Adrenal gland (tissue), 12 donors: ENCODE data around the gene AFTPH. TPM values are rescaled to one million over a fixed set of nuclear protein-coding genes. Genes with fewer than 3 reads are reported as not detected.

Experiments
- DNase-seq, 7 donors: peaks; one replicate each; pipeline ENCODE4 v3.0.0-alpha.2; 2019 to 2020
- H3K27ac ChIP-seq, 5 donors: fragments of 200-600 bp; sonication (generic) in 4 of 5; 1 replicate in 3 of 5; 2 replicates in 2 of 5; pipeline versions ENCODE4 v1.5.1 to v1.8.0; 2016 to 2020; ENCODE audit warnings: mild to moderate bottlenecking in 1 of 5
- H3K27me3 ChIP-seq: fragments of 200-600 bp; 2 replicates; pipeline ENCODE4 v1.8.0; 2021
- H3K36me3 ChIP-seq, 2 donors: fragments of 200-600 bp; replicated peaks in 1 of 2; 1 replicate in 1 of 2; 2 replicates in 1 of 2; pipeline versions ENCODE4 v1.5.1 to v1.8.0; 2018 to 2022
- H3K4me1 ChIP-seq, 2 donors: fragments of 200-600 bp; replicated peaks in 1 of 2; 1 replicate in 1 of 2; 2 replicates in 1 of 2; pipeline versions ENCODE4 v1.5.1 to v1.8.0; 2018 to 2021
- H3K4me3 ChIP-seq, 4 donors: fragments of 200-600 bp; sonication (generic) in 3 of 4; one replicate each; pipeline ENCODE4 v1.5.1; 2016 to 2018
- H3K9me3 ChIP-seq, 3 donors: fragments of 200-600 bp; sonication (generic) in 1 of 3; replicated peaks in 1 of 3; 1 replicate in 2 of 3; 2 replicates in 1 of 3; pipeline versions ENCODE4 v1.5.1 to v1.8.0; 2016 to 2021
- CTCF ChIP-seq, 6 experiments: fragments of 450-650 bp in 4 of 6; fragments of 200-600 bp in 2 of 6; sonication (generic) in 1 of 6; IDR thresholded peaks; 1 replicate in 5 of 6; 2 replicates in 1 of 6; pipeline versions ENCODE4 v1.5.1 to v1.8.0; 2016 to 2021; ENCODE audit warnings: antibody characterized with exemption in 6 of 6, mild to moderate bottlenecking in 2 of 6, moderate library complexity in 1 of 6
- POLR2A ChIP-seq, 2 donors: fragments of 450-650 bp; IDR thresholded peaks; one replicate each; pipeline ENCODE4 v1.6.1; 2017; ENCODE audit warnings: antibody characterized with exemption in 2 of 2, mild to moderate bottlenecking in 2 of 2, moderate library complexity in 1 of 2
- WGBS, 4 donors: extraction: QIAGEN DNeasy Blood & Tissue Kit in 2 of 4; methylation state at CpG; one replicate each; pipeline versions ENCODE4 v1.1.5 to v1.1.7; 2013 to 2017; 5-methylcytosine and 5-hydroxymethylcytosine counted together
- intact Hi-C, 2 donors: fragments of 100-400 bp; cut with DNase I; formaldehyde crosslinking; loops; one replicate each; pipeline versions ENCODE4 v1.14.1 to v1.15.0; 2022 to 2023
- polyA plus RNA-seq, 3 donors: library from polyadenylated mRNA; stranded (reverse); fragments of 200-250 nt in 2 of 3; fragments of 350-450 nt in 1 of 3; fragmentation: Illumina TruSeq in 1 of 3; extraction: RNeasy Lipid Tissue Mini Kit (QIAGEN cat#74804) in 1 of 3; gene quantifications; one replicate each; pipeline ENCODE4 v1.2.3, GENCODE V29; 2013 to 2014
- total RNA-seq, 9 donors: library from RNA; depleted of rRNA in 4 of 9; stranded (reverse); fragments of >200 nt in 4 of 9; fragments of 120-200 nt in 1 of 9; fragmentation: NEBNext Ultra II Directional in 1 of 9; extraction: Animal tissue kit (Norgen Biotek cat#: 25700) in 1 of 9; gene quantifications; one replicate each; pipeline versions ENCODE4 v1.1.0 to v1.2.4, GENCODE V29; 2013 to 2023
- donor health status: healthy with polysubstance abuse.
- donor health status: Bipolar disorder and iron deficiency.
- donor health status: DM: yes; HTN: yes; CAD: no.
- donor health status: DM: no; HTN: no; CAD: no.
- donor health status: DM: no; HTN: no; CAD: no.
- donor health status: DM: yes; HTN: yes; CAD: no.

The AFTPH gene
- total and polyA plus RNA-seq, 12 donors = 25.7 to 58.5 (median 36.1) TPM

GRCh38 chr2:64582774-64583340 is 58.7 kb downstream of the AFTPH start:
- no peak for DNase-seq
- no peaks in the 10 kb centered on the region for H3K27me3 ChIP-seq
- peaks cover 0 to 10% of the 10 kb centered on the region in 2 donors for H3K4me1 ChIP-seq
- H3K9me3 ChIP-seq = no peaks in the 10 kb centered on the region
- no peak overlapping the region for H3K27ac ChIP-seq
- no peak overlapping the region for H3K4me3 ChIP-seq
- 84 to 88% (median 86%) methylated on average over 5 of the region's 5 CpGs for WGBS, 4 donors
- TF ChIP-seq CTCF (IDR thresholded peaks at IDR 0.05) (no peak), POLR2A (IDR thresholded peaks at IDR 0.05) (no peak)
- peaks cover 0 to 7% of the 10 kb centered on the region in 2 donors for H3K36me3 ChIP-seq
- intact Hi-C loops = no loop called here

GRCh38 chr2:64586054-64586453 is 61.9 kb downstream of the AFTPH start:
- H3K9me3 ChIP-seq = no peaks in the 10 kb centered on the region
- H3K27ac ChIP-seq = no peak overlapping the region
- intact Hi-C loops = loop anchor here in 1 of 2 donors (5.0 kb wide), 1 partner anchor 281 kb away; no protein-coding TSS in a partner anchor
- peaks cover 0 to 10% of the 10 kb centered on the region in 2 donors for H3K4me1 ChIP-seq
- WGBS, 4 donors = 88 to 94% (median 92%) methylated on average over 4 of the region's 4 CpGs
- H3K27me3 ChIP-seq = no peaks in the 10 kb centered on the region
- H3K4me3 ChIP-seq = no peak overlapping the region
- TF ChIP-seq CTCF (IDR thresholded peaks at IDR 0.05) (no peak), POLR2A (IDR thresholded peaks at IDR 0.05) (no peak)
- no peak for DNase-seq
- peaks cover 0 to 7% of the 10 kb centered on the region in 2 donors for H3K36me3 ChIP-seq

GRCh38 chr2:64586883-64587481 is 62.9 kb downstream of the AFTPH start:
- peak; percentile 35 to 81 (median 69) for TF ChIP-seq CTCF (IDR thresholded peaks at IDR 0.05)
- no peak for TF ChIP-seq POLR2A (IDR thresholded peaks at IDR 0.05)
- no peak for DNase-seq
- no peaks in the 10 kb centered on the region for H3K27me3 ChIP-seq
- no peak overlapping the region for H3K27ac ChIP-seq
- no peak overlapping the region for H3K4me3 ChIP-seq
- peaks cover 0 to 10% of the 10 kb centered on the region in 2 donors for H3K4me1 ChIP-seq
- no peaks in the 10 kb centered on the region for H3K9me3 ChIP-seq
- 34 to 41% (median 39%) methylated on average over 6 of the region's 6 CpGs for WGBS, 4 donors
- intact Hi-C loops = loop anchor here in 1 of 2 donors (5.0 kb wide), 1 partner anchor 280 kb away; no protein-coding TSS in a partner anchor
- peaks cover 0 to 13% of the 10 kb centered on the region in 2 donors for H3K36me3 ChIP-seq

DNA sequence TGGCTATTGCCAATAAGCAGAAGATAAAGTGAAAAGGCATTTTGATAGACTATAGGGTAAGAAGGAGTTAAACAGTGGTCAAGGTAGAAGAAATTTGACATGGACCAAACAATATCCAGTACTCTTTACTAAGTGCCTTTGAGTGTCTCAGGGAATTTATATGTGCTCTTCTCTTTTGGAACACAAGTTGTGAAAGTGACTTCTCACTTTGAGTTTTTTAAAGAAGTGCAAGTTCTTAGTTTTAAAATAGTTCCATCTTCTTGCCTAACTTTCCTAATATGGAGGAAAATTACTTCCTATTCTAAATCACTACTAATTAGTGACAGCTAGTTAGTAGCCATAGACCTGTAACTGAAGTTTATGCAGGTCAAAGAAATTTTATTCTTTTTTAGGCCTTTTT is 63.4 kb downstream of the AFTPH start:
- DNase-seq = no peak
- H3K4me1 ChIP-seq = peaks cover 0 to 10% of the 10 kb centered on the region in 2 donors
- H3K27me3 ChIP-seq = no peaks in the 10 kb centered on the region
- H3K9me3 ChIP-seq = no peaks in the 10 kb centered on the region
- TF ChIP-seq CTCF (IDR thresholded peaks at IDR 0.05) = no peak
- no peak for TF ChIP-seq POLR2A (IDR thresholded peaks at IDR 0.05)
- intact Hi-C loops = loop anchor here in 1 of 2 donors (5.0 kb wide), 1 partner anchor 280 kb away; no protein-coding TSS in a partner anchor
- peaks cover 0 to 13% of the 10 kb centered on the region in 2 donors for H3K36me3 ChIP-seq
- H3K27ac ChIP-seq = no peak overlapping the region
- no peak overlapping the region for H3K4me3 ChIP-seq
